ENCODE measurements around the gene GJA1.

The GJA1 gene

DNA sequence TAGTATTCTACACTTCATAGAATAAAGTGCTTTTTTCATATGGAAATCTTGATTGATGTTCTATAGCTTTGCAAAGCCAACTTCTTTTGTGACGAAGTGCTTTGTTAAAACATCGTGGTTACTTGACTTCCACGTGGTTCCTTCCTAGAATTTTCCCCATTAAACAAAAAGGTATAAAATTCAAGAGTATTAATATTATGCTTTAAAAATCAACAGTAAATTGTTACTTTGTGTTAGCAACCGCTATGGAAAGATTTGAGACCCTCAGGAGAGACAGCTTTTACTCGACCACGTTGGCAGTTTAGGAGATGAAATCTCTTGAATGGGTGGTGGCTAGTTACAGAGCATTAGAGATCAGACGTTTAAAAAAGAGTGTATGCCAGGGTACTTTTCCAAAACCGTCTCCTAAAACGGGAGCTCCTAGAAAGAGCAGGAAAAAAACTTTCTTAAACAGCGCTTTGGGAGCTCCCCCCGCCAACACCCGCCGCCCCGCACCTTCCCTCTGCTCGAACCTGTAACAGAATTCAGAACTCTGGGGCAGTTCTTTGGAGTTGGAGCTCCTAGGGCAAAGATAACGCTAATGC lies 920 bp downstream of the GJA1 start:
- TF ChIP-seq, protein P1, sequence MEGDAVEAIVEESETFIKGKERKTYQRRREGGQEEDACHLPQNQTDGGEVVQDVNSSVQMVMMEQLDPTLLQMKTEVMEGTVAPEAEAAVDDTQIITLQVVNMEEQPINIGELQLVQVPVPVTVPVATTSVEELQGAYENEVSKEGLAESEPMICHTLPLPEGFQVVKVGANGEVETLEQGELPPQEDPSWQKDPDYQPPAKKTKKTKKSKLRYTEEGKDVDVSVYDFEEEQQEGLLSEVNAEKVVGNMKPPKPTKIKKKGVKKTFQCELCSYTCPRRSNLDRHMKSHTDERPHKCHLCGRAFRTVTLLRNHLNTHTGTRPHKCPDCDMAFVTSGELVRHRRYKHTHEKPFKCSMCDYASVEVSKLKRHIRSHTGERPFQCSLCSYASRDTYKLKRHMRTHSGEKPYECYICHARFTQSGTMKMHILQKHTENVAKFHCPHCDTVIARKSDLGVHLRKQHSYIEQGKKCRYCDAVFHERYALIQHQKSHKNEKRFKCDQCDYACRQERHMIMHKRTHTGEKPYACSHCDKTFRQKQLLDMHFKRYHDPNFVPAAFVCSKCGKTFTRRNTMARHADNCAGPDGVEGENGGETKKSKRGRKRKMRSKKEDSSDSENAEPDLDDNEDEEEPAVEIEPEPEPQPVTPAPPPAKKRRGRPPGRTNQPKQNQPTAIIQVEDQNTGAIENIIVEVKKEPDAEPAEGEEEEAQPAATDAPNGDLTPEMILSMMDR (IDR thresholded peaks at IDR 0.05), result no peak
- H3K27ac Mint-ChIP-seq, result peak overlapping the region; percentile 99
- no peaks in the 10 kb centered on the region for H3K9me3 Mint-ChIP-seq
- H3K36me3 Mint-ChIP-seq (ENCODE audit: low read depth), result peaks cover 11% of the 10 kb centered on the region
- H3K4me3 Mint-ChIP-seq, result peak overlapping the region; percentile 98
- peaks cover 51% of the 10 kb centered on the region for H3K4me1 Mint-ChIP-seq
- DNase-seq, result peak; percentile 14
- H3K27me3 Mint-ChIP-seq (ENCODE audit: low read depth, poor library complexity), result no peaks in the 10 kb centered on the region

DNA sequence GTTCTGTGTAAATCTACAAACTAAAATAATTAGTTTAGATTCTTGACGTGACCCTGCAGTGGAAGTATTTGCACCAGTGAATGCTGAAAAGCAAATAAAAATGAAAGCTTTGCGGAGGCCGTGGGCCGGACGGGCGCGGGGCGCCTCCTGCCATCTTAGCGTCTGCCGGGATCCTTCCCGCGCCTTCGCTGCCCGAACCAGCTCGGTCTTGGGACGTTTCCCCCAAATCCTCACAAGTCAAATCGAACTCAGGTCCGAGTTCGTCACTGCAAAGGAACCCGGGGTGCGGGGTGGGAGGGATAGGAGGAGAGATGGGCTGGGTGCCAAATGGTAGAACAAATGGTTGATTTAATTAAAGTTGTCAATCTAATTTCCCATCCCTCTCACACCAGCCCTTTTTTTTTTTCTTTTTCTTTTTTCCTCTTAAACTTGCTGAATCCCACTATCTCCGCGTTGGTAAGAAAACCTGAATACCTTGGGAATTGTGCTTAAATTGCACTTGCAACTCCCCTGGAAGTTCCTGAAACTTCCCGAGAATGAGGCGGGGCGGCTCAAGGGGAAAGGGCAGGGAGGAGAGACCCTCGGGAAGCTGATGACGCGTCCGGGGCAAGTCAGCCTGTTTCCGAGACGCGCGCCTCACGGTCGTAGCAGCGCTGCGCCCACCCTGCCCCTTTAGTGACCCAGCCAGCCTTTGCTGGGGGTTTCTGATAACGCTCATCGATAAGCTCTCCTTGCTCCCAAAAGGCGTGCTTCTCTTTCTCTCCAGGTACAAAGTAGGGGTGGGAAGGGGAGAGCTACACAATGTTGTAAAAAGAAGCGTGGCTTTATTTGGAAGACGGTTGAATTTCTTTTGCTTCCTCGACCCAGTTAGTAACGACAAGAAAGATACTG lies 1.8 kb downstream of the GJA1 start:
- Mint-ChIP-seq H3K4me3 (peak overlapping the region; percentile 98), H3K36me3 (ENCODE audit: low read depth) (peaks cover 16% of the 10 kb centered on the region), H3K4me1 (peaks cover 54% of the 10 kb centered on the region), H3K9me3 (no peaks in the 10 kb centered on the region), H3K27ac (peak overlapping the region; percentile 99), H3K27me3 (ENCODE audit: low read depth, poor library complexity) (no peaks in the 10 kb centered on the region)
- DNase-seq, result peak; percentile 64
- TF ChIP-seq, protein P1 (IDR thresholded peaks at IDR 0.05), result no peak

DNA sequence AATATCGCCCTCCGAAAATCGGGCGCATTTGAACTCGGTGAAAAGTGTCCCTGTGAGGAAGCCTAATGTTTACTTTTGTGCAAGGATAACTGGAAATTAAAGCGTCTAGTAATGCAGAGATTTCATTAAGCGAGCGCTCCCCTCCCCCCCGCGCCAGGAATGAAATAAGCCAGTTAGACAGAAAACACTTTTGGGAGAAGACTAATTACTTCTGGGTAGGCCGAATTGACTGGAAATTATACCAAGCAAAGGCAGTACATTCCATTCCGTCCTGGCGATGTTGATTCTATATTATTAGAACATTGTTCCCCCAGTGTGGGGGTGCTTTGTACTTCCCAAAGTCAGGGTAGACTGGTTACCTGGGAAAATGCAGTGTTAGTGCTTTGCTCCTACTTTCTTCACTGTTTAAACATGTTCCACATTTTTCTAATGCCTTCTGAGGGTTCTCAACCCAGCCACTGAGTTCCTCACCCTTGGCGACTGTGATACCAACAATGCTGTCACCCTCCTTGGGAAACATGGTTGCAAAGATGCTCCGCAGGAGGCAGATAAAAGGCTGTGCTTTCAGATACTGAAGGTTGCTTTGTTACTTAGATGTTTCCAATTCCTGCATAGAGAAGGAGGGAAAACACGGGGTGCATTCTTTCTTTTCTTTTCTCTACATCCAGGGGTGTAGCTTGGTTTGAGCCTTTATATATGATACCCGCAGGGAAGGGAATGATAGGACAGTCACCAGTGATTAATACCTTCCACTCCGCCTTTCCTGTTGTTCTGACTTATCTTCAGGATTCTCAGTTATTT lies 2.6 kb downstream of the GJA1 start:
- DNase-seq, result peak; percentile 20
- no peaks in the 10 kb centered on the region for H3K27me3 Mint-ChIP-seq (ENCODE audit: low read depth, poor library complexity)

DNA sequence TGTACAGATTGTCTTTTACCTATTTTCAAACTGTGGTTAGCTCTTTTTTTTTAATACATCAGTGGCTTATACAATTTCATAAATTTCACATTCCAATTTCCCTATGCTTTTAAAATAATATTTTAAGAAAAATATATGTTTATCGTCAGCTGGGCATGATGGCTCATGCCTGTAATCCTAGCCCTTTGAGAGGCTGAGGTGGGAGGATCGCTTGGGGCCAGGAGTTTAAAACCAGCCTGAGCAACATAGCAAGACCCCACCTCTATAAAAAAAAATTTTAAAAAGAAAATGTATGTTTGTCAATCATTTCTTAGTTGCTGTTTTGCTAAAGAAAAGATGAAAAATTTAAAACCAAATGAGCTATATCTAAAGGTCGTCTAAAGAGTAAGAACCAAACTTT lies 3.4 kb downstream of the GJA1 start:
- H3K27ac Mint-ChIP-seq, result peak overlapping the region; percentile 99
- TF ChIP-seq, protein P1 (IDR thresholded peaks at IDR 0.05), result no peak
- no peaks in the 10 kb centered on the region for H3K9me3 Mint-ChIP-seq
- H3K36me3 Mint-ChIP-seq (ENCODE audit: low read depth), result peaks cover 25% of the 10 kb centered on the region
- peak overlapping the region; percentile 98 for H3K4me3 Mint-ChIP-seq
- peaks cover 65% of the 10 kb centered on the region for H3K4me1 Mint-ChIP-seq
- H3K27me3 Mint-ChIP-seq (ENCODE audit: low read depth, poor library complexity), result no peaks in the 10 kb centered on the region
- no peak for DNase-seq

More for the DNA sequence above, 2.6 kb downstream of the GJA1 start:
- Mint-ChIP-seq H3K9me3 (no peaks in the 10 kb centered on the region), H3K4me1 (peaks cover 57% of the 10 kb centered on the region), H3K36me3 (ENCODE audit: low read depth) (peaks cover 20% of the 10 kb centered on the region), H3K4me3 (peak overlapping the region; percentile 98), H3K27ac (peak overlapping the region; percentile 99)
- TF ChIP-seq, protein P1 (IDR thresholded peaks at IDR 0.05), result no peak

DNA sequence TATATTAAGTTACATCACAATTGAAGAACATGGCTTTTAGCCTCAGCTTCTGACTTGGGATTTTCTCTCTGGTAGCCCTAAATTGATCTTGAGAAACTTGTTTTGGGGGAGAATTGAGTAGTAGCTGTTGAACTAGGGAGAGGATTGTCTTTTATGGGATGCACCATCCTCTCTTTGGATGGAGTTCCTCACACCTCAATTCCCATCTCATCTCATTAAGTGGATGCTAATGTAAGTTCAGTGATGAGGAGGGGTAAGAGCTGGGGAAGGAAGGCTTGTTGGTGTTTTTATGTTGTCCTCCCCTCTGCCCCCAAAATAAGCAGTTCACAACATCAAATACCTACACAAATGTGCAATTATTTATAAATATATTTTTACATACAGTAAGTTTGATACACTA lies 4.0 kb downstream of the GJA1 start:
- Mint-ChIP-seq H3K4me1 (peaks cover 68% of the 10 kb centered on the region), H3K27me3 (ENCODE audit: low read depth, poor library complexity) (no peaks in the 10 kb centered on the region), H3K9me3 (no peaks in the 10 kb centered on the region), H3K27ac (peak overlapping the region; percentile 36), H3K36me3 (ENCODE audit: low read depth) (peaks cover 31% of the 10 kb centered on the region), H3K4me3 (peak overlapping the region; percentile 98)
- DNase-seq, result no peak
- TF ChIP-seq, protein P1 (IDR thresholded peaks at IDR 0.05), result no peak
